GM18861 (cell line): ENCODE results near the gene TASOR.
"Not testable (repeated sequence)": the region's sequence is repeated elsewhere in the genome, so short reads cannot be mapped to it uniquely, and the experiment has no call there.

Source experiments
- ATAC-seq: cut with Tn5 transposase; IDR thresholded peaks from one replicate; pipeline ENCODE4 v1.9.1; 2021; ENCODE audit not compliant: unreplicated experiment

The TASOR gene

GRCh38 chr3:56683122-56683817, at the start of gene TASOR:
Gene TASOR, minus strand, starts transcription at chr3:56683265. Its CDS starts 259 bp downstream, at chr3:56683006.
- peak; percentile 64 for ATAC-seq

GRCh38 chr3:56732109-56732508, 49.0 kb upstream of the TASOR start:
- no peak for ATAC-seq

- peak; percentile 90 for ATAC-seq
Observed at GRCh38 chr3:56725175-56725574, 42.1 kb upstream of the TASOR start.

GRCh38 chr3:56724676-56725075, 41.6 kb upstream of the TASOR start:
- no peak for ATAC-seq

- ATAC-seq, result no peak
Observed at GRCh38 chr3:56720849-56721248, 37.8 kb upstream of the TASOR start.

GRCh38 chr3:56718809-56719208, 35.7 kb upstream of the TASOR start:
- not testable (repeated sequence) for ATAC-seq

GRCh38 chr3:56711344-56711743, 28.3 kb upstream of the TASOR start:
- ATAC-seq, result no peak

- ATAC-seq, result not testable (repeated sequence)
Observed at GRCh38 chr3:56707412-56707811, 24.3 kb upstream of the TASOR start.

- no peak for ATAC-seq
Observed at GRCh38 chr3:56706629-56707028, 23.6 kb upstream of the TASOR start.

GRCh38 chr3:56704706-56705105, 21.6 kb upstream of the TASOR start:
- no peak for ATAC-seq

- no peak for ATAC-seq
Observed at GRCh38 chr3:56702490-56703315, 19.6 kb upstream of the TASOR start.

- no peak for ATAC-seq
Observed at GRCh38 chr3:56700151-56700550, 17.1 kb upstream of the TASOR start.

GRCh38 chr3:56694867-56695683, 12.0 kb upstream of the TASOR start:
- no peak for ATAC-seq

- no peak for ATAC-seq
Observed at GRCh38 chr3:56693750-56694149, 10.7 kb upstream of the TASOR start.

- peak; percentile 60 for ATAC-seq
Observed at GRCh38 chr3:56692520-56693433, 9.7 kb upstream of the TASOR start.

- ATAC-seq, result not testable (repeated sequence)
Observed at GRCh38 chr3:56692001-56692365, 8.9 kb upstream of the TASOR start.

GRCh38 chr3:56691165-56692000, 8.3 kb upstream of the TASOR start:
- ATAC-seq, result no peak

- ATAC-seq, result no peak
Observed at GRCh38 chr3:56689303-56689702, 6.2 kb upstream of the TASOR start.

- ATAC-seq, result peak; percentile 74
Observed at GRCh38 chr3:56688191-56688590, 5.1 kb upstream of the TASOR start.

GRCh38 chr3:56684029-56684428, 964 bp upstream of the TASOR start:
- ATAC-seq, result no peak
